GM12891 (cell line): ENCODE results near the gene GRM4.

Experiments used
- POLR2A ChIP-seq: IDR thresholded peaks from 2 replicates; pipeline ENCODE4 v1.6.1; 2011; ENCODE audit warnings: low read depth, low read length, control low read depth
- POLR2AphosphoS5 ChIP-seq: IDR thresholded peaks from 2 replicates; pipeline ENCODE4 v1.6.1; 2011; ENCODE audit warnings: low read depth, low read length, control low read depth
- POU2F2 ChIP-seq: IDR thresholded peaks from 2 replicates; pipeline ENCODE4 v1.6.1; 2011; ENCODE audit warnings: low read depth, mild to moderate bottlenecking, control low read depth, low read length, moderate library complexity
- SPI1 ChIP-seq: IDR thresholded peaks from 2 replicates; pipeline ENCODE4 v1.6.1; 2011; ENCODE audit warnings: low read depth, low read length, control low read depth
- TAF1 ChIP-seq: IDR thresholded peaks from 2 replicates; pipeline ENCODE4 v1.6.1; 2011; ENCODE audit warnings: low read depth, low read length, control low read depth

GRCh38 chr6:34035161-34035560 lies 110.7 kb downstream of the GRM4 start:
- TF ChIP-seq SPI1: no peak
- no peak for TF ChIP-seq POLR2AphosphoS5
- no peak for TF ChIP-seq POLR2A
- TF ChIP-seq POU2F2: no peak
- no peak for TF ChIP-seq TAF1
